Smooth muscle cell (in vitro differentiated cells): ENCODE data around the gene TICAM2. TPM values are rescaled to one million over a fixed set of nuclear protein-coding genes. Genes with fewer than 3 reads are reported as not detected.

ENCODE experiments used
- DNase-seq: peaks from one replicate; lab custom pipeline; 2025; ENCODE audit not compliant: unreplicated experiment; lab: John Stamatoyannopoulos, UW
- H2AFZ ChIP-seq: fragments of 200-600 bp; sonication (generic); 2 replicates; pipeline ENCODE4 v1.6.0; 2016; ENCODE audit warnings: antibody characterized with exemption, low read depth, mild to moderate bottlenecking
- H3F3A ChIP-seq: fragments of 200-600 bp; sonication (generic); 2 replicates; pipeline ENCODE4 v1.6.0; 2017; ENCODE audit warnings: antibody characterized with exemption, low read depth
- H3K27ac ChIP-seq: fragments of 200-600 bp; sonication (generic); 2 replicates; pipeline ENCODE4 v1.5.1; 2016; ENCODE audit warnings: low read depth, mild to moderate bottlenecking
- H3K27me3 ChIP-seq: fragments of 200-600 bp; sonication (generic); 2 replicates; pipeline ENCODE4 v1.6.1; 2016; ENCODE audit warnings: low read depth, mild to moderate bottlenecking
- H3K36me3 ChIP-seq: fragments of 200-600 bp; sonication (generic); 2 replicates; pipeline ENCODE4 v1.5.1; 2016; ENCODE audit warnings: low read depth
- H3K4me1 ChIP-seq: fragments of 200-600 bp; sonication (generic); 2 replicates; pipeline ENCODE4 v1.5.1; 2016; ENCODE audit warnings: low read depth
- H3K4me2 ChIP-seq: fragments of 200-600 bp; sonication (generic); 2 replicates; pipeline ENCODE4 v1.6.0; 2016; ENCODE audit warnings: mild to moderate bottlenecking
- H3K4me3 ChIP-seq: fragments of 200-600 bp; sonication (generic); 2 replicates; pipeline ENCODE4 v1.5.1; 2016; ENCODE audit warnings: mild to moderate bottlenecking
- H3K79me2 ChIP-seq: fragments of 200-600 bp; sonication (generic); 2 replicates; pipeline ENCODE4 v1.6.0; 2016; ENCODE audit warnings: low read depth, mild to moderate bottlenecking
- H3K9ac ChIP-seq: fragments of 200-600 bp; sonication (generic); 2 replicates; pipeline ENCODE4 v1.6.0; 2016; ENCODE audit warnings: low read depth
- H3K9me3 ChIP-seq: fragments of 200-600 bp; sonication (generic); replicated peaks from 2 replicates; pipeline ENCODE4 v1.5.1; 2016; ENCODE audit warnings: low read depth
- H4K20me1 ChIP-seq: fragments of 200-600 bp; sonication (generic); 2 replicates; pipeline ENCODE4 v1.6.0; 2016; ENCODE audit warnings: low read depth
- CTCF ChIP-seq: fragments of 200-600 bp; sonication (generic); IDR thresholded peaks from 2 replicates; pipeline ENCODE4 v1.5.1; 2017; ENCODE audit warnings: borderline replicate concordance, mild to moderate bottlenecking, antibody characterized with exemption; ENCODE audit not compliant: insufficient read depth, poor library complexity, severe bottlenecking
- WGBS: methylation state at CpG from one replicate; pipeline ENCODE4 v1.1.7; 2016; ENCODE audit warnings: low lambda C conversion rate; 5-methylcytosine and 5-hydroxymethylcytosine counted together
- polyA plus RNA-seq: library from polyadenylated mRNA; unstranded; fragments of >200 nt; fragmentation: Nextera tagmentation; extraction: Ambion mirVana; gene quantifications from 2 replicates; pipeline ENCODE4 v1.2.1, GENCODE V29; 2016
- total RNA-seq: library from RNA; depleted of rRNA; stranded (reverse); fragments of >200 nt; gene quantifications from 2 replicates; pipeline ENCODE4 v1.2.3, GENCODE V29; 2014

TICAM2 gene
- total and polyA plus RNA-seq, 2 experiments from 2014 or later = 11.5 to 13.3 TPM

DNA sequence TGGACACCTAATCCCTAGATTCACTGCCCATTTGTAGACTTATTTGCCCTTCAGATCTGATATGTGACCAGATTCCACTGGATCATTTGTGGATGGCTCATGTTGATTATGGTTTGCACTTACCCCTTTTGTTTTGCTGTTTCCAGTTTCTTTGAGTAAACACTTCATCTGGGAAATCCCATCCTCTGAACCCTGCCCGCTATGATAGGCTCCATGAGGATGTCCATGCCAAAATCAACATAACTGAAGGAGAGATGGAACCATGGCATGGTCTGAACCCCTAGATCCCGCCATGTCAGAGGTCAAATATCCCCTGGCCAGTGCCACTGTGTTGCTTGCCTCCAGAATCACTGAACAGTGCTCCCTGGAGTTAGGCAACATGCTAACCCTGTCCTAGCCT, 46.0 kb downstream of the TICAM2 start:
- Histone ChIP-seq H3K36me3 (no peaks in the 10 kb centered on the region), H3K27ac (no peak overlapping the region), H3K79me2 (no peaks in the 10 kb centered on the region), H3K9me3 (no peaks in the 10 kb centered on the region), H2AFZ (no peak overlapping the region), H3K4me2 (no peak overlapping the region), H4K20me1 (no peaks in the 10 kb centered on the region), H3F3A (no peaks in the 10 kb centered on the region), H3K9ac (no peak overlapping the region), H3K27me3 (no peaks in the 10 kb centered on the region), H3K4me1 (no peaks in the 10 kb centered on the region), H3K4me3 (no peak overlapping the region)
- no peak for DNase-seq
- WGBS = 95% methylated on average over 2 of the region's 2 CpGs
- TF ChIP-seq CTCF = no peak

GRCh38 chr5:115555084-115555633, 47.1 kb downstream of the TICAM2 start:
- Histone ChIP-seq H3K27me3 (no peaks in the 10 kb centered on the region), H3K9ac (no peak overlapping the region), H3F3A (no peaks in the 10 kb centered on the region), H4K20me1 (no peaks in the 10 kb centered on the region), H3K4me3 (no peak overlapping the region), H3K4me2 (no peak overlapping the region), H2AFZ (no peak overlapping the region), H3K9me3 (no peaks in the 10 kb centered on the region), H3K27ac (no peak overlapping the region), H3K79me2 (no peaks in the 10 kb centered on the region), H3K36me3 (no peaks in the 10 kb centered on the region), H3K4me1 (no peaks in the 10 kb centered on the region)
- 93% methylated on average over 4 of the region's 4 CpGs for WGBS
- TF ChIP-seq CTCF = no peak
- no peak for DNase-seq

DNA sequence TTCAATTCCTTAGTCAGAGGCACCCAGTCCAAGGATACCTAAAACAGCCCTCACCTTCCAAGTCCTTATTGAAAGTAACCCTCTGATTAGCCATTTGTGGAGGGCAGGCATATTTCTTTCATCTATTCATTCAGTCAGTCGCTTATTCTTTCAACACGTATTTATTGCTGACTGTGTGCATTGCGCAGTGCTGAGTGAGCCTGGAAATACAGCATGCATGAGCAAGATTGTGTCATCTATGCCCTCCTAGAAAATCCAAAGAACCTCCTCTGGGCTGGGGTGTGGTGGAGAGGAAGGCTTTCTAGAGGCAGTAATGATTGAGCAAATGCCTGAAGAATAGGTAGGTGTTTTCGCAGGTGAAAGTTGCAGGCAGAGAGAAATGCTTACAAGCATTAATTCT, 49.2 kb downstream of the TICAM2 start:
- Histone ChIP-seq H3K9ac (no peak overlapping the region), H2AFZ (no peak overlapping the region), H3K4me1 (no peaks in the 10 kb centered on the region), H3K27me3 (no peaks in the 10 kb centered on the region), H3K9me3 (no peaks in the 10 kb centered on the region), H3K36me3 (no peaks in the 10 kb centered on the region), H3K4me3 (no peak overlapping the region), H4K20me1 (no peaks in the 10 kb centered on the region), H3K79me2 (no peaks in the 10 kb centered on the region), H3K4me2 (no peak overlapping the region), H3F3A (no peaks in the 10 kb centered on the region), H3K27ac (no peak overlapping the region)
- TF ChIP-seq CTCF = no peak
- DNase-seq = no peak
- 82% methylated on average over 4 of the region's 4 CpGs for WGBS

- no peak overlapping the region for H3K9ac ChIP-seq
- H3K4me1 ChIP-seq = no peaks in the 10 kb centered on the region
- DNase-seq = no peak
- H3K27me3 ChIP-seq = no peaks in the 10 kb centered on the region
- H3K79me2 ChIP-seq = no peaks in the 10 kb centered on the region
- H3K4me3 ChIP-seq = no peak overlapping the region
- no peaks in the 10 kb centered on the region for H4K20me1 ChIP-seq
- no peak overlapping the region for H3K4me2 ChIP-seq
- H3K9me3 ChIP-seq = no peaks in the 10 kb centered on the region
- WGBS = 66% methylated on average over 4 of the region's 4 CpGs
- no peak overlapping the region for H2AFZ ChIP-seq
- H3K27ac ChIP-seq = no peak overlapping the region
- no peaks in the 10 kb centered on the region for H3K36me3 ChIP-seq
- TF ChIP-seq CTCF = no peak
- no peaks in the 10 kb centered on the region for H3F3A ChIP-seq
These were observed 50.9 kb downstream of the TICAM2 start for GRCh38 chr5:115551415-115551814.
